Uterus (tissue), 2 donors: Measurements from ENCODE around the gene OR5K1.

Source experiments
- POLR2A ChIP-seq, 2 donors: fragments of 450-650 bp; IDR thresholded peaks; one replicate each; pipeline ENCODE4 v1.6.1; 2016; ENCODE audit warnings: antibody characterized with exemption in 2 of 2, mild to moderate bottlenecking in 1 of 2, moderate library complexity in 1 of 2
- TF ChIP-seq, protein P1 (sequence below), 4 experiments: fragments of 200-600 bp in 2 of 4; fragments of 450-650 bp in 2 of 4; sonication (generic) in 2 of 4; IDR thresholded peaks; one replicate each; pipeline ENCODE4 v1.5.1; 2016 to 2019; ENCODE audit warnings: antibody characterized with exemption in 4 of 4, mild to moderate bottlenecking in 2 of 4, moderate library complexity in 1 of 4

GRCh38 chr3:98460220-98460619 lies 2.8 kb upstream of the OR5K1 start:
- TF ChIP-seq, protein P1, sequence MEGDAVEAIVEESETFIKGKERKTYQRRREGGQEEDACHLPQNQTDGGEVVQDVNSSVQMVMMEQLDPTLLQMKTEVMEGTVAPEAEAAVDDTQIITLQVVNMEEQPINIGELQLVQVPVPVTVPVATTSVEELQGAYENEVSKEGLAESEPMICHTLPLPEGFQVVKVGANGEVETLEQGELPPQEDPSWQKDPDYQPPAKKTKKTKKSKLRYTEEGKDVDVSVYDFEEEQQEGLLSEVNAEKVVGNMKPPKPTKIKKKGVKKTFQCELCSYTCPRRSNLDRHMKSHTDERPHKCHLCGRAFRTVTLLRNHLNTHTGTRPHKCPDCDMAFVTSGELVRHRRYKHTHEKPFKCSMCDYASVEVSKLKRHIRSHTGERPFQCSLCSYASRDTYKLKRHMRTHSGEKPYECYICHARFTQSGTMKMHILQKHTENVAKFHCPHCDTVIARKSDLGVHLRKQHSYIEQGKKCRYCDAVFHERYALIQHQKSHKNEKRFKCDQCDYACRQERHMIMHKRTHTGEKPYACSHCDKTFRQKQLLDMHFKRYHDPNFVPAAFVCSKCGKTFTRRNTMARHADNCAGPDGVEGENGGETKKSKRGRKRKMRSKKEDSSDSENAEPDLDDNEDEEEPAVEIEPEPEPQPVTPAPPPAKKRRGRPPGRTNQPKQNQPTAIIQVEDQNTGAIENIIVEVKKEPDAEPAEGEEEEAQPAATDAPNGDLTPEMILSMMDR (IDR thresholded peaks at IDR 0.05), result no peak
- TF ChIP-seq POLR2A (IDR thresholded peaks at IDR 0.05), result no peak
